Muscle of back (tissue), 11 donors: ENCODE results near the gene PPP6R2. TPM values are rescaled to one million over a fixed set of nuclear protein-coding genes. Genes with fewer than 3 reads are reported as not detected.

ENCODE experiments used
- DNase-seq, 3 donors: peaks; one replicate each; pipeline versions ENCODE4 v3.0.0 to v3.0.0-alpha.2; 2013
- polyA plus RNA-seq, 10 donors: library from polyadenylated mRNA; unstranded; fragments of 120-200 nt; gene quantifications; one replicate each; pipeline ENCODE4 v1.2.1, GENCODE V29; 2013; ENCODE audit not compliant: insufficient read length in 10 of 10

The PPP6R2 gene
- polyA plus RNA-seq, 10 donors, result 24.6 to 37.0 (median 31.5) TPM

DNA sequence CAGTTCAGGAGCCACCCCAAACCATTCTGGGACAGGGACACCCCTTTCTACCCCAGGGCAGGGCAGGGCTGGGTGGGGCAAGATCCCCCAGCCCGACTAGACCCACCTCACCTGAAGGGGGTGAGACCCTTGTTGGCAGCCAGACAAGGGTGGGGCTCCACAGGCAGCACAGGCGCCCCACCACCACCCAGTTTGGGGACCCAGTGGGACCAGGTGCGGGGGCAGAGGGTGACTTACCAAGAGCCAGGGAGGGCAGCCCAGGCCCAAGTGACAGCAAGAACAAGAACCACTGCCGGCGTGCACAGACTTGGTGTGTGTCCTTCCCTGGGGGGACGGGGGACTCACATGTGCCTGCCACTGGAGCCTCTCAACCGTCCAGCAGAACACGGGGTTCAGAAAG is 140.4 kb downstream of the PPP6R2 start:
- no peak for DNase-seq

DNA sequence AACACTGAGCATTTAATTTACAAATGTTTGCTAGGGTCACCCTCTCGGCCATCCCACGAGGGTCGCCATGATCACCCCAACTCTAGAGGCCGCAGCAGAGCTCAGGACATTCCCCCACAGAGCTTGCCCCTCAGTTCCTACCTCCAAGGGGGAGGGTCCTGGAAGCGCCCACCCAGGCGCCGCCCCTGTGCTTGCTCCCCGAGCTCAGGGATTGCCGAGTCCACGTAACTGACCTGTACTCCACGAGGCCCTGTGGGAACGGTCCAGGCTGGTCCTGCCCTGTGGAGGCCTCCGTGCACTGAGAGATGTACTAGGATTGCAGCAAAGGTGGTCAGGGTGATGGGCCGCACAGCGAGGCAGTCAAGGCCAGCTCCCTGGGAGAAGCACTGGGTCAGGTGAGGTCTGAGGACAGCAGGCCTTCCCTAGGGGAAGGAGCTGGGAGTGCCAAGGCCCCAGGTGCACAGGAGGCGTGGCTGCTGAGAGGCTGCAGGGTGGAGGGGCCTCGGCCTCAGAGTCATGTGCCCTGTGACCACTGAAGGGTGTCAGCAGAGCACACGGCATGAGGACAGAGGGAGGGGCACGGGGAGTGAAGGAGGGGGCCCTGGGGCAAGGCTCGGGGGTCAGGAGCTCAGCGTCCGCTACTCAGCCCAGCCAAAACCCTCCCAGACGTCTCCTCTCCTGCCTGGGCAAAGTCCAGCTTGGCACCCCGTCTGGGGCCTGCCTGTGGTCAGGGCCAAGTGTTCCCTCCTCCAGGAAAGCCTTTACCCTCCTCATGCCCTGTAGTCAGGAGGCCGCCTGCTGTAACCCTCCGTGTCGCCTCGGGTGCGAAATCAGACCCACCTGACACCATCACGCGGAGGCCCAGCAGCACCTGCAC is 141.1 kb downstream of the PPP6R2 start:
- DNase-seq, result no peak

DNA sequence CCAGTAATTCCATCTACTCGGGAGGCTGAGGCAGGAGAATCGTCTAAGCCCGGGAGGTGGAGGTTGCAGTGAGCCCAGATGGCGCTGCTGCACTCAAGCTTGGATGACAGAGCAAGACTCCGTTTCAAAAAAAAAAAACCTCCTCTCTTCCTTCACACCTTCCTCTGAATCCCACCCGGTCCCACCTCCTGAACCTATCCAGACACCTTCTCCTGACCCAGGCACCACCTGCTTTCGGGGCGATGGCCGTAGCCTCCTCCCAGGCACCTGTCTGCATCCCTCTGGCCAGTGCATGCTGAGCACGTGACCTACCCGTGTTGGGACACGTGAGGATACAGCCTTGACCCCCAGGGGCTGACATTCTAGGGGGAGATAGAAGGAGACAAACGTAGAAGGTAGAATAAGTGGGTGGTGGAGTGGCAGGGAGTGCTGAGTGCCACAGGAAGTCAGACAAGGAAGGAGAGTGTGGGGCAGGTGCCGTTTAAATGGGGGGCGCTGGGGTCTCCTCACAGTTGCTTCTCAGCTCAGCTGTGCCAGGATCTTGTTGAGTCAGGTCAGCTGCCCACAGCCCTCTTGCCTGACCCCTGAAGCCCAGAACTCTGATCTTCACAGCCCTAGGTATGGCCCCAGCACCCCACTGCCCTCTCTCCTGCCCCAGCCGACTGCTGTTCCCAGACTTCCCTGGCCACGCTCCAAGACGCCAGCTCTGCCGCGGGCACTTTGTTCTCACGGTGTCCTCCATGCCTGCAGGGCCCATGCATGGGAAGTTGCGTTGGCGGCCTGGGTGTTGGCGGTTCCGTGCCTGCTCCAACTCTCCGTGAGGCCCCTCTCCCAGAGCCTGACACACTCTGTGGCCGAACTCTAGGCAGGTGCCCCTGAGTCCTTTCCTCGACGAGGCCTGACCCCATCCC is 142.3 kb downstream of the PPP6R2 start:
- DNase-seq, result no peak

DNA sequence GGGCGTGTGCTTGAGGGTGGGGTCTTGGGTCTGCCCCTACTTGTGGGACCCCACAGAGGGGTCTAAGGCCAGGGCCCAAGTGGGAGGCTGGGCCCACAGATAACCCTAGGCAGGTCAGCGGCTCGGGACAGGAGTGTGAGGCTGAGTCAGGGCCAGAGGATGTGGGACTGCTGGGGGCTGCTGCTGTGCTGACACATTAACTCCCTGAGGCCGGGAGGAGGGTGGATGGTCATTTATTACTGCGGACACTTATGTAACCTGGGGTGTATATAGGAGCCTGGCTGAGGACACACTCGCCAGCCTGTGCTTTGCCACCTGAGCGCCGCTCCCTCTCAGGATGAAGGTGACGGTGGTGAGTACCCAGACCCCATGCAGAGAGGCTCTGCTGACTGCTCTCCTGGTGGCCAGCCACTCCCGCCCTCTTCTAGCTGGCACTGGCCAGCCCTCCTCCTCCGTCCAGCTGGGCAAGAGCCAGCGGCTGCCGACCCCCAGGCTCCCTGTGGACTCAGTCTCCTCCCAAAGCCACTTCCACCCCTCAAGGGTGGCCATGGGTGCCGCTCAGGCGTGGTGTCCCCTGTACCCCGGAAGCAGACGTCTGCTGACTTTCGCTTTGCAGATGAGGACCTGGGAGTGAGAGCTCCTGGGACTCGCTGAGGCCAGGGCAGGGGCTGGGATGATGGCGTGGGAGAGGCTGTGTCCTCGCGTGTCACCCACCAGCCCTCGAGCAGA is 143.6 kb downstream of the PPP6R2 start, which contains the start of gene MIOX:
Gene MIOX (plus strand): TSS at position 299 of the 729 bp plus-strand sequence. CDS start 39 bp downstream, at position 338.
- no peak for DNase-seq

DNA sequence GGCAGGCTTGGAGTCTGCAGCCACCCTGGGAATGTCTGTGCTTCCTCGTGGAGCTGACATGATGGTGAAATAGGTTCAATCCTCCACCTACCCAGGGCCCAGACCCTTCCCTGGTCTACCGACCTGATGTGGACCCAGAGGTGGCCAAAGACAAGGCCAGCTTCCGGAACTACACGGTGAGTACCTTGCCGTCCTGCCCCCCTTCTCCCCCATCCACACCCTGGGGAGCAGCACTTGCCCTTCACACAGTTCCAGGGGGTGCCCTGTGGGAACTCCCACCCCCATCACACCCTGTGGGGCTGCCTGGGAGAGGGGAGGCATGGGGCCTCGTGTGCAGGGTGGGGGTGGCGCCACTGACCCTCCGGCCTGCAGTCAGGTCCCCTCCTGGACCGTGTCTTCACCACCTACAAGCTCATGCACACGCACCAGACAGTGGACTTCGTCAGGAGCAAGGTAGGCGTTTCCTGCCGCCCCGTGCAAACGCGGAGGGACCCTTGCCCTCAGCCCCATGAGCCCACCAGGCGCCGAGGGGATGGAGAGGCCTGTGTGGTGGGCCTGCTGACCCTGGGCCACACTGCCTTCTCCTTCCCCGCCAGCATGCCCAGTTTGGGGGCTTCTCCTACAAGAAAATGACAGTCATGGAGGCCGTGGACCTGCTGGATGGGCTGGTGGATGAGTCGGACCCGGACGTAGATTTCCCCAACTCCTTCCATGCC is 144.3 kb downstream of the PPP6R2 start:
- no peak for DNase-seq

DNA sequence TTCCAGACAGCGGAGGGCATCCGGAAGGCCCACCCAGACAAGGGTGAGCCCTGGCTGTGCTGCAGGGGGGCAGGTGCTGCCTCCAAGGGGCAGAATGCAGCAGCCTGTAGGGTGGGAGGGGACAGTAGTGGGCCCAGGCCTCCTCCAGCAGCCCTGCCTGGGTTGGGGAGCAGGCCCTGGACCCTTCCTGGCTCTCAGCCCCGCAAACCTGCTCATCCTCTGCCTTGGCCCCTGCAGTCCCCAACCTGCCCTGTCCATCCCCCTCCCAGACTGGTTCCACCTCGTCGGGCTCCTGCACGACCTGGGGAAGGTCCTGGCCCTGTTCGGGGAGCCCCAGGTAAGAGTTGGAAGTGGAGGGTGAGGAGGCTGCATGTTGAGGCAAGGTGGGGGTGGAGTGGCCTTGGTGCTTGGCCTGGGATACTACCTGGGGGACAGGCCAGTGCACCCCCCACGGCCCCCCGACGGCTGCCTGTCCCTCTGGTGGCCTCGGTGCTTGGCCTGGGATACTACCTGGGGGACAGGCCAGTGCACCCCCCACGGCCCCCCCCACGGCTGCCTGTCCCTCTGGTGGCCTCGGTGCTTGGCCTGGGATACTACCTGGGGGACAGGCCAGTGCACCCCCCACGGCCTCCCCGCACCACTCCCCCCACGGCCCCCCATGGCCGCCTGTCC is 145.0 kb downstream of the PPP6R2 start:
- DNase-seq, result no peak

DNA sequence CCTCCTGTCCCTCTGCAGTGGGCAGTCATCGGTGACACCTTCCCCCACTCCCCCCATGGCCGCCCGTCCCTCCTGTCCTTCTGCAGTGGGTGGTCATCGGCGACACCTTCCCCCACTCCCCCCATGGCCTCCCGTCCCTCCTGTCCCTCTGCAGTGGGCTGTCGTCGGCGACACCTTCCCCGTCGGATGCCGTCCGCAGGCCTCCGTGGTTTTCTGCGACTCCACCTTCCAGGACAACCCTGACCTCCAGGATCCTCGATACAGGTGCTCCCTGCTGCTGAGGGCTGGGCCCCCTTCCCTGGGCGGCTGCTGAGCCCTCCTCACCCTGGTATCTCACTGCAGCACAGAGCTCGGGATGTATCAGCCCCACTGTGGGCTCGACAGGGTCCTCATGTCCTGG is 145.8 kb downstream of the PPP6R2 start:
- DNase-seq, result no peak

DNA sequence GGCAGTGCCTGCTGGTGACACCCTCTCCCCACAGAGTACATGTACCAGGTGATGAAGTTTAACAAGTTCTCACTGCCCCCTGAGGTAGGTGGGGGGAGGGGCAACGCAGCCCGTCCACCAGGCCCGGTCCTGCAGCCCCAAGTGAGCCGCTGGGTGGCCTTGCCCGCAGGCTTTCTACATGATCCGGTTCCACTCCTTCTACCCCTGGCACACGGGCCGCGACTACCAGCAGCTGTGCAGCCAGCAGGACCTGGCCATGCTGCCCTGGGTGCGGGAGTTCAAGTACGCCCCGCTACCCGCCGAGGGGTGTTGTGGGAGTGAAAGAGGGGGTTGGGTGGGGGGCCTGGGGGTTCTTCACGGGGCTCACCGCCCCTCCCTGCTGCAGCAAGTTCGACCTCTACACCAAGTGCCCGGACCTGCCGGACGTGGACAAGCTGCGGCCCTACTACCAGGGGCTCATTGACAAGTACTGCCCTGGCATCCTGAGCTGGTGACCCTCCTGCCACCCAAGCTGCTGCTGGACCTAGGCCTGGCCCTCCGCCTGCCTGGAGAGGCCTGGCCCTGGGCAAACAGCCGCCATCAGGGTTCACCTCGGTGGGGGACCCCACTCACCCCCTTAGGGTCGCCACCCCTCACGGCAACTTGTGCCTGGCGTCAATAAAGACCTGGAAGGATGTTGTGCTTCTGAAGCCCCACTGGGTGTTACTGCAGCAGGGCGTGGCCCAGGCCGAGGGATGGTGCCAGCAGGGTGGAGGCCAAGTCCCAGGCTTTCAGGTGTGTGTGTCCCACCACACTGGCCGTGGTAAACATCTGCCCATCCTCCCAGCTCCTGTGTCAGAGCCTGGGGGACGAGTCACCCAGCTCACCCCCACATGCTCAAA is 146.5 kb downstream of the PPP6R2 start:
- DNase-seq, result no peak

DNA sequence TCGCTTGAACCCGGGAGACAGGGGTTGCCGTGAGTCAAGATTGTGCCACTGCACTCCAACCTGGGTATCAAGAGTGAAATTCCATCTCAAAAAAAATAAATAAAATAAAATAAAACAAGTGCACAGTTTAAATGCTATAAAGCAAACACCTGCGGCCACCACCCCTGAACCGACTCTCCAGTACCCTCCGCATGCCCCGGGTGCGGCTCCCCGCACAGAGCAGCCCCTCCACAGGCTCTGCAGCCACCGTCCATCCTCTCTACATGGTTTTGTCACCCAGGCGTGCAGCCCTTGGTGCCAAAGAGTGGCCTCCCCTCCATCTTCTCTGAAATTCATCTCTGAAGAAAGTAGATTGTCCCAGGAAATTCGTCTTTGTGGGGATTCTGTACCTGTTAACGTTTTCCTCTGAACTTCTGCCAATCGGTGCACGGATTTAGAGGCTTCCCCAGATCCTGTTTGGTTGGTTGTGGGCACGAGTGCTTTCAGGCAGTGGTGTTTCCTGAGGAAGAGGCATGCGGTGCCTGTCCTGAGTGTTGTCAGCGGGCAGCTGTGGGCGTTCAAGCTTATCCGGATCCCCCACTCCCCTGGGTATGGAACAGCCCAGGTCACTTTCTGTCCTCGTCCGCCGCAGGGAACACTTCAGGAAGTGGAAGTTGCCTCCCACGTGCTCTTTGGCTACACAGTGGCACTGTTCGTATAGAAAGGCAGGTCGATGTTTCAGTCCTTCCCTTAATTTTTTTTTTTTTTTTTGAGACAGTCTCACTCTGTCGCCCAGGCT is 147.6 kb downstream of the PPP6R2 start:
- no peak for DNase-seq

Other genes starting within 250 kb of the PPP6R2 start
- under 1 TPM in 8 of 10 donors, not detected in 2; 0.08 to 0.24 (median 0.11) TPM for gene PANX2, start 172.6 kb upstream of the PPP6R2 start, polyA plus RNA-seq
- 10 to 100 TPM; 12.0 to 21.1 (median 17.5) TPM for gene TRABD, start 157.4 kb upstream of the PPP6R2 start, polyA plus RNA-seq
- 10 to 100 TPM in 9 of 10 donors, 1 to 10 TPM in 1; 6.8 to 16.9 (median 12.4) TPM for gene SELENOO, start 142.3 kb upstream of the PPP6R2 start, polyA plus RNA-seq
- 10 to 100 TPM; 15.8 to 38.6 (median 24.1) TPM for gene TUBGCP6, start 98.3 kb upstream of the PPP6R2 start, polyA plus RNA-seq
- gene HDAC10, start 92.1 kb upstream of the PPP6R2 start, polyA plus RNA-seq, result 10 to 100 TPM in 9 of 10 donors, 1 to 10 TPM in 1; 9.2 to 23.1 (median 16.1) TPM
- gene MAPK12, start 81.6 kb upstream of the PPP6R2 start, polyA plus RNA-seq, result 10 to 100 TPM in 9 of 10 donors, 1 to 10 TPM in 1; 8.6 to 38.0 (median 22.5) TPM
- gene MAPK11, start 72.9 kb upstream of the PPP6R2 start, polyA plus RNA-seq, result 1 to 10 TPM; 4.6 to 8.4 (median 5.8) TPM
- 100 to 1,000 TPM in 1 of 10 donors, 10 to 100 TPM in 9; 60.5 to 100 (median 83.4) TPM for gene PLXNB2, start 35.7 kb upstream of the PPP6R2 start, polyA plus RNA-seq
- 1 to 10 TPM; 3.3 to 7.7 (median 4.6) TPM for gene DENND6B, start 16.3 kb upstream of the PPP6R2 start, polyA plus RNA-seq
- 10 to 100 TPM; 29.7 to 43.8 (median 37.9) TPM for gene SBF1, start 131.7 kb downstream of the PPP6R2 start, polyA plus RNA-seq
- gene ADM2, start 138.2 kb downstream of the PPP6R2 start, polyA plus RNA-seq, result under 1 TPM; 0.25 to 0.63 (median 0.39) TPM
- under 1 TPM in 1 of 10 donors, not detected in 9; 0.14 TPM for gene MIOX, start 143.5 kb downstream of the PPP6R2 start, polyA plus RNA-seq
- gene LMF2, start 164.4 kb downstream of the PPP6R2 start, polyA plus RNA-seq, result 10 to 100 TPM; 25.8 to 49.4 (median 38.2) TPM
- 10 to 100 TPM; 24.5 to 39.8 (median 32.0) TPM for gene NCAPH2, start 164.9 kb downstream of the PPP6R2 start, polyA plus RNA-seq
- gene SCO2, start 182.3 kb downstream of the PPP6R2 start, polyA plus RNA-seq, result 1 to 10 TPM in 8 of 10 donors, not detected in 2; 1.3 to 5.0 (median 3.2) TPM
- 1 to 10 TPM; 2.6 to 5.5 (median 3.6) TPM for gene TYMP, start 186.7 kb downstream of the PPP6R2 start, polyA plus RNA-seq
- gene KLHDC7B, start 202.6 kb downstream of the PPP6R2 start, polyA plus RNA-seq, result under 1 TPM in 2 of 10 donors, not detected in 8; 0.18 to 0.19 TPM
- gene SYCE3, start 219.6 kb downstream of the PPP6R2 start, polyA plus RNA-seq, result not detected
- gene CPT1B, start 235.1 kb downstream of the PPP6R2 start, polyA plus RNA-seq, result 10 to 100 TPM; 22.3 to 73.5 (median 49.0) TPM
- gene CHKB, start 239.5 kb downstream of the PPP6R2 start, polyA plus RNA-seq, result 10 to 100 TPM; 35.5 to 68.7 (median 46.4) TPM